ENCODE measurements around the gene ZRANB3.
"Not testable (repeated sequence)": the region's sequence is repeated elsewhere in the genome, so short reads cannot be mapped to it uniquely, and the experiment has no call there.

Gene ZRANB3

GRCh38 chr2:135093670-135094330 lies 437.2 kb downstream of the ZRANB3 start:
- no peaks in the 10 kb centered on the region for H3K4me1 ChIP-seq
- H3K9me3 ChIP-seq (replicated peaks in 1 of 11), result peaks cover 8 to 13% (median 10%) of the 10 kb centered on the region in 11 experiments
- TF ChIP-seq Cebpa-rat (IDR thresholded peaks at IDR 0.05), result no peak
- no peak overlapping the region for H3K4me2 ChIP-seq
- no peaks in the 10 kb centered on the region for H3K27me3 ChIP-seq
- no peak overlapping the region for H3K27ac ChIP-seq
- H3K36me3 ChIP-seq, result peaks cover 55 to 96% (median 81%) of the 10 kb centered on the region in 11 experiments
- H4K20me1 ChIP-seq, result peaks cover 0 to 24% (median 0%) of the 10 kb centered on the region in 11 experiments; a peak in 5 of 22 replicates
- no peak overlapping the region for H3K9ac ChIP-seq
- H3K4me3 ChIP-seq, result no peak overlapping the region

- TF ChIP-seq Cebpa-rat (IDR thresholded peaks at IDR 0.05), result no peak
- Histone ChIP-seq H4K20me1 (peaks cover 0 to 23% (median 0%) of the 10 kb centered on the region in 11 experiments; a peak in 5 of 22 replicates), H3K9me3 (replicated peaks in 1 of 11) (peaks cover 13 to 19% (median 16%) of the 10 kb centered on the region in 11 experiments), H3K4me2 (no peak overlapping the region), H3K9ac (no peak overlapping the region), H3K36me3 (peaks cover 60 to 98% (median 86%) of the 10 kb centered on the region in 11 experiments), H3K4me3 (no peak overlapping the region), H3K4me1 (no peaks in the 10 kb centered on the region), H3K27me3 (no peaks in the 10 kb centered on the region), H3K27ac (no peak overlapping the region)
Observed at GRCh38 chr2:135093193-135093592, 437.8 kb downstream of the ZRANB3 start.

GRCh38 chr2:135091681-135092080 lies 439.3 kb downstream of the ZRANB3 start:
- H3K4me3 ChIP-seq, result no peak overlapping the region
- H3K36me3 ChIP-seq, result peaks cover 63 to 98% (median 81%) of the 10 kb centered on the region in 11 experiments
- H3K4me1 ChIP-seq, result no peaks in the 10 kb centered on the region; a peak in 1 of 20 replicates
- TF ChIP-seq Cebpa-rat (IDR thresholded peaks at IDR 0.05), result no peak
- no peak overlapping the region for H3K9ac ChIP-seq
- H3K27me3 ChIP-seq, result no peaks in the 10 kb centered on the region
- H3K4me2 ChIP-seq, result no peak overlapping the region
- H3K27ac ChIP-seq, result no peak overlapping the region
- peaks cover 27 to 34% (median 29%) of the 10 kb centered on the region in 11 experiments for H3K9me3 ChIP-seq (replicated peaks in 1 of 11)
- H4K20me1 ChIP-seq, result peaks cover 0 to 26% (median 0%) of the 10 kb centered on the region in 11 experiments; a peak in 5 of 22 replicates

GRCh38 chr2:135089597-135089996 lies 441.4 kb downstream of the ZRANB3 start:
- H3K27ac ChIP-seq, H3K4me3 ChIP-seq, H3K27me3 ChIP-seq, H3K4me2 ChIP-seq, H3K9ac ChIP-seq: not testable (repeated sequence)
- Histone ChIP-seq H3K4me1 (peaks cover 10 to 21% (median 15%) of the 10 kb centered on the region in 10 experiments), H3K9me3 (replicated peaks in 1 of 11) (peaks cover 34 to 44% (median 38%) of the 10 kb centered on the region in 11 experiments), H4K20me1 (peaks cover 0 to 39% (median 0%) of the 10 kb centered on the region in 11 experiments; a peak in 5 of 22 replicates), H3K36me3 (peaks cover 53 to 90% (median 68%) of the 10 kb centered on the region in 11 experiments)
